Peyer's patch (tissue), 4 donors: ENCODE data around the gene HHIPL1.

Source experiments
- POLR2A ChIP-seq, 2 donors: fragments of 450-650 bp; IDR thresholded peaks; one replicate each; pipeline ENCODE4 v1.5.1; 2017; ENCODE audit warnings: antibody characterized with exemption in 2 of 2, mild to moderate bottlenecking in 2 of 2, moderate library complexity in 2 of 2
- TF ChIP-seq, protein P1 (sequence below), 6 experiments: fragments of 450-650 bp in 4 of 6; fragments of 200-600 bp in 2 of 6; sonication (generic) in 1 of 6; IDR thresholded peaks; one replicate each; pipeline ENCODE4 v1.5.1; 2017 to 2019; ENCODE audit warnings: antibody characterized with exemption in 6 of 6, mild to moderate bottlenecking in 3 of 6, moderate library complexity in 1 of 6

DNA sequence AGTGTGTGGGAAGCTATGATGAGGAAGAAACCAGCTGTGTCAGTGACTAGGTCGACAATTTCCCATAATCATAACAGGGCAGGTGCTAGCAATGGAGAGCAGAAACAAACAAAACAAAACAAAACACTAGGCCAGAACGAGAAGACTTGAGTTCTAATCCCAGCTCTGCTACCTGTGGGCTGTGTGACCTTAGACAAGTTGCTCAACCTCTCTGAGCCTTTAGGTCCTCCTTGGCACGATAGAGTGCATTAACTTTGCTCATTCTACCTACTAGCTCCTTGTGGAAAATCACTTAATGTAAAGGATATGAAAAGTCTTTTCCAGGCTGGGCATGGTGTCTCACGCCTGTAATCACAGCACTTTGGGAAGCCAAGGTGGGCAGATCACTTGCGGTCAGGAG is 11.2 kb downstream of the HHIPL1 start:
- TF ChIP-seq, protein P1, sequence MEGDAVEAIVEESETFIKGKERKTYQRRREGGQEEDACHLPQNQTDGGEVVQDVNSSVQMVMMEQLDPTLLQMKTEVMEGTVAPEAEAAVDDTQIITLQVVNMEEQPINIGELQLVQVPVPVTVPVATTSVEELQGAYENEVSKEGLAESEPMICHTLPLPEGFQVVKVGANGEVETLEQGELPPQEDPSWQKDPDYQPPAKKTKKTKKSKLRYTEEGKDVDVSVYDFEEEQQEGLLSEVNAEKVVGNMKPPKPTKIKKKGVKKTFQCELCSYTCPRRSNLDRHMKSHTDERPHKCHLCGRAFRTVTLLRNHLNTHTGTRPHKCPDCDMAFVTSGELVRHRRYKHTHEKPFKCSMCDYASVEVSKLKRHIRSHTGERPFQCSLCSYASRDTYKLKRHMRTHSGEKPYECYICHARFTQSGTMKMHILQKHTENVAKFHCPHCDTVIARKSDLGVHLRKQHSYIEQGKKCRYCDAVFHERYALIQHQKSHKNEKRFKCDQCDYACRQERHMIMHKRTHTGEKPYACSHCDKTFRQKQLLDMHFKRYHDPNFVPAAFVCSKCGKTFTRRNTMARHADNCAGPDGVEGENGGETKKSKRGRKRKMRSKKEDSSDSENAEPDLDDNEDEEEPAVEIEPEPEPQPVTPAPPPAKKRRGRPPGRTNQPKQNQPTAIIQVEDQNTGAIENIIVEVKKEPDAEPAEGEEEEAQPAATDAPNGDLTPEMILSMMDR (IDR thresholded peaks at IDR 0.05) = no peak
- TF ChIP-seq POLR2A (IDR thresholded peaks at IDR 0.05) = no peak
